HG03066 (cell line): ENCODE data around the gene IRAK2.
"Not testable (repeated sequence)": the region's sequence is repeated elsewhere in the genome, so short reads cannot be mapped to it uniquely, and the experiment has no call there.

ENCODE experiments used
- ATAC-seq: cut with Tn5 transposase; IDR thresholded peaks from one replicate; pipeline ENCODE4 v1.9.1; 2021; ENCODE audit warnings: low read depth; ENCODE audit not compliant: unreplicated experiment

The IRAK2 gene

GRCh38 chr3:10164546-10165393, at the start of gene IRAK2:
TSS of gene IRAK2 (plus strand) at chr3:10164919. CDS start at chr3:10164955, 36 bp downstream.
- ATAC-seq, result peak; percentile 84

GRCh38 chr3:10115326-10116137, 49.2 kb upstream of the IRAK2 start, which contains the start of gene BRK1:
TSS of gene BRK1 (plus strand) at chr3:10115675. CDS start at chr3:10115702, 27 bp downstream.
- peak; percentile 98 for ATAC-seq

- peak; percentile 17 for ATAC-seq
Measured at GRCh38 chr3:10116138-10116460, 48.6 kb upstream of the IRAK2 start.

- no peak for ATAC-seq
Measured at GRCh38 chr3:10116928-10117327, 47.8 kb upstream of the IRAK2 start.

- ATAC-seq, result no peak
Measured at GRCh38 chr3:10119376-10119775, 45.3 kb upstream of the IRAK2 start.

- ATAC-seq, result no peak
Measured at GRCh38 chr3:10121064-10121463, 43.7 kb upstream of the IRAK2 start.

GRCh38 chr3:10122724-10123123, 42.0 kb upstream of the IRAK2 start:
- no peak for ATAC-seq

- not testable (repeated sequence) for ATAC-seq
Measured at GRCh38 chr3:10135872-10136271, 28.8 kb upstream of the IRAK2 start.

- no peak for ATAC-seq
Measured at GRCh38 chr3:10136426-10137005, 28.2 kb upstream of the IRAK2 start.

- no peak for ATAC-seq
Measured at GRCh38 chr3:10137178-10137577, 27.5 kb upstream of the IRAK2 start.

GRCh38 chr3:10140996-10141546, 23.6 kb upstream of the IRAK2 start:
- ATAC-seq, result no peak

- no peak for ATAC-seq
Measured at GRCh38 chr3:10142707-10143560, 21.8 kb upstream of the IRAK2 start.

GRCh38 chr3:10145685-10146084, 19.0 kb upstream of the IRAK2 start:
- no peak for ATAC-seq

GRCh38 chr3:10149226-10149625, 15.5 kb upstream of the IRAK2 start:
- no peak for ATAC-seq

GRCh38 chr3:10150987-10151386, 13.7 kb upstream of the IRAK2 start:
- ATAC-seq, result no peak

GRCh38 chr3:10154335-10155122, 10.2 kb upstream of the IRAK2 start:
- ATAC-seq, result no peak

- ATAC-seq, result no peak
Measured at GRCh38 chr3:10155123-10155472, 9.6 kb upstream of the IRAK2 start.

- ATAC-seq, result no peak
Measured at GRCh38 chr3:10155658-10156057, 9.1 kb upstream of the IRAK2 start.

GRCh38 chr3:10157031-10157430, 7.7 kb upstream of the IRAK2 start:
- ATAC-seq, result no peak
